ENCODE data around the gene EPHB4. TPM values are rescaled to one million over a fixed set of nuclear protein-coding genes. Genes with fewer than 3 reads are reported as not detected.
A peak's percentile ranks its signal among the peaks of the same experiment; 100 is the strongest.
"Not testable (repeated sequence)": the region's sequence is repeated elsewhere in the genome, so short reads cannot be mapped to it uniquely, and the experiment has no call there.

Gene EPHB4
- total RNA-seq, 4 donors from 2014 or later: 26.2 to 92.4 (median 59.0) TPM

- H3K27me3 ChIP-seq: no peaks in the 10 kb centered on the region
- no peaks in the 10 kb centered on the region for H3K9me3 ChIP-seq
- intact Hi-C loops (cut with DNase I): no loop called here
- H3K4me3 ChIP-seq: no peak overlapping the region
- peak overlapping the region in 1 of 4 donors; percentile 22 for H3K27ac ChIP-seq (replicated peaks in 1 of 4)
- H3K36me3 ChIP-seq: peaks cover 35 to 98% (median 87%) of the 10 kb centered on the region in 4 donors
- DNase-seq (ENCODE audit: extremely low spot score): no peak
- 69% methylated on average over 5 of the region's 5 CpGs for WGBS
- TF ChIP-seq POLR2A (IDR thresholded peaks at IDR 0.05; ENCODE audit: low read depth) (no peak), POLR2AphosphoS5 (IDR thresholded peaks at IDR 0.05) (no peak), CTCF (IDR thresholded peaks at IDR 0.05) (no peak), EP300 (IDR thresholded peaks at IDR 0.05) (no peak)
- H3K4me1 ChIP-seq: peaks cover 6 to 34% (median 29%) of the 10 kb centered on the region in 4 donors
Measured at GRCh38 chr7:100808354-100808875, 18.9 kb downstream of the EPHB4 start.

GRCh38 chr7:100806883-100807282 is 20.4 kb downstream of the EPHB4 start:
- Histone ChIP-seq H3K4me1 (peaks cover 21 to 50% (median 44%) of the 10 kb centered on the region in 4 donors), H3K36me3 (peaks cover 20 to 88% (median 71%) of the 10 kb centered on the region in 4 donors)
- H3K27me3 ChIP-seq; intact Hi-C loops (cut with DNase I); H3K4me3 ChIP-seq; H3K27ac ChIP-seq (replicated peaks in 1 of 4); DNase-seq (ENCODE audit: extremely low spot score); H3K9me3 ChIP-seq: not testable (repeated sequence)
- 94% methylated on average over 6 of the region's 6 CpGs for WGBS

- TF ChIP-seq POLR2A (IDR thresholded peaks at IDR 0.05; ENCODE audit: low read depth) (no peak), CTCF (IDR thresholded peaks at IDR 0.05) (no peak), EP300 (IDR thresholded peaks at IDR 0.05) (no peak), POLR2AphosphoS5 (IDR thresholded peaks at IDR 0.05) (no peak)
- Histone ChIP-seq H3K4me1 (peaks cover 23 to 53% (median 49%) of the 10 kb centered on the region in 4 donors), H3K36me3 (peaks cover 14 to 82% (median 65%) of the 10 kb centered on the region in 4 donors)
Measured at GRCh38 chr7:100806276-100806675, 21.0 kb downstream of the EPHB4 start.

GRCh38 chr7:100804681-100805431 is 22.5 kb downstream of the EPHB4 start:
- no peak for DNase-seq (ENCODE audit: extremely low spot score)
- 77% methylated on average over 22 of the region's 22 CpGs for WGBS
- no peaks in the 10 kb centered on the region for H3K9me3 ChIP-seq
- peaks cover 29 to 66% (median 56%) of the 10 kb centered on the region in 4 donors for H3K4me1 ChIP-seq
- no peaks in the 10 kb centered on the region for H3K27me3 ChIP-seq
- H3K27ac ChIP-seq (replicated peaks in 1 of 4): peak overlapping the region; percentile 76 to 85 (median 81)
- intact Hi-C loops (cut with DNase I): no loop called here
- peaks cover 4 to 70% (median 52%) of the 10 kb centered on the region in 4 donors for H3K36me3 ChIP-seq
- no peak overlapping the region for H3K4me3 ChIP-seq
- no peak for TF ChIP-seq EP300 (IDR thresholded peaks at IDR 0.05)
- TF ChIP-seq POLR2AphosphoS5 (IDR thresholded peaks at IDR 0.05): no peak
- no peak for TF ChIP-seq POLR2A (IDR thresholded peaks at IDR 0.05; ENCODE audit: low read depth)
- no peak for TF ChIP-seq CTCF (IDR thresholded peaks at IDR 0.05)

More at GRCh38 chr7:100806276-100806675, 21.0 kb downstream of the EPHB4 start:
- Histone ChIP-seq H3K9me3 (no peaks in the 10 kb centered on the region), H3K4me3 (no peak overlapping the region), H3K27ac (replicated peaks in 1 of 4) (peak overlapping the region; percentile 76 to 85 (median 81)), H3K27me3 (no peaks in the 10 kb centered on the region)
- DNase-seq (ENCODE audit: extremely low spot score): no peak
- WGBS: 79% methylated on average over 9 of the region's 9 CpGs
- intact Hi-C loops (cut with DNase I): no loop called here

GRCh38 chr7:100803398-100804161 is 23.7 kb downstream of the EPHB4 start:
- DNase-seq (ENCODE audit: extremely low spot score): peak; percentile 96
- WGBS: 38% methylated on average over 14 of the region's 19 CpGs
- Histone ChIP-seq H3K36me3 (peaks cover 4 to 57% (median 40%) of the 10 kb centered on the region in 4 donors), H3K9me3 (no peaks in the 10 kb centered on the region), H3K27ac (replicated peaks in 1 of 4) (peak overlapping the region; percentile 76 to 85 (median 81)), H3K4me1 (peaks cover 35 to 66% (median 53%) of the 10 kb centered on the region in 4 donors), H3K27me3 (no peaks in the 10 kb centered on the region), H3K4me3 (peak overlapping the region; percentile 18 to 36 (median 26))
- TF ChIP-seq POLR2A (IDR thresholded peaks at IDR 0.05; ENCODE audit: low read depth) (no peak), CTCF (IDR thresholded peaks at IDR 0.05) (no peak), POLR2AphosphoS5 (IDR thresholded peaks at IDR 0.05) (peak; percentile 18 to 59), EP300 (IDR thresholded peaks at IDR 0.05) (no peak)
- intact Hi-C loops (cut with DNase I): no loop called here

Data from esophagus muscularis mucosa (tissue), 4 donors.